Jurkat, Clone E6-1 (cell line): ENCODE data around the gene ZNF575. TPM values are rescaled to one million over a fixed set of nuclear protein-coding genes. Genes with fewer than 3 reads are reported as not detected.
A peak's percentile ranks its signal among the peaks of the same experiment; 100 is the strongest.

ENCODE experiments used
- DNase-seq: peaks from one replicate; pipeline ENCODE4 v3.0.0-alpha.2; 2011; ENCODE audit warnings: low read depth, low spot score
- H3K4me3 ChIP-seq: 2 replicates; pipeline ENCODE4 v1.5.1; 2011; ENCODE audit warnings: mild to moderate bottlenecking, low read length, control low read depth, moderate library complexity
- polyA plus RNA-seq: library from polyadenylated mRNA; unstranded; fragments of >200 nt; gene quantifications from one replicate; pipeline ENCODE4 v1.2.1, GENCODE V29; 2012; ENCODE audit warnings: missing spikeins; ENCODE audit not compliant: insufficient read length, insufficient read depth

Gene ZNF575, protein sequence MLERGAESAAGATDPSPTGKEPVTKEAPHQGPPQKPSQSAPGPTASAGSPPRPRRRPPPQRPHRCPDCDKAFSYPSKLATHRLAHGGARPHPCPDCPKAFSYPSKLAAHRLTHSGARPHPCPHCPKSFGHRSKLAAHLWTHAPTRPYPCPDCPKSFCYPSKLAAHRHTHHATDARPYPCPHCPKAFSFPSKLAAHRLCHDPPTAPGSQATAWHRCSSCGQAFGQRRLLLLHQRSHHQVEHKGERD
- polyA plus RNA-seq: 8.7 TPM

DNA sequence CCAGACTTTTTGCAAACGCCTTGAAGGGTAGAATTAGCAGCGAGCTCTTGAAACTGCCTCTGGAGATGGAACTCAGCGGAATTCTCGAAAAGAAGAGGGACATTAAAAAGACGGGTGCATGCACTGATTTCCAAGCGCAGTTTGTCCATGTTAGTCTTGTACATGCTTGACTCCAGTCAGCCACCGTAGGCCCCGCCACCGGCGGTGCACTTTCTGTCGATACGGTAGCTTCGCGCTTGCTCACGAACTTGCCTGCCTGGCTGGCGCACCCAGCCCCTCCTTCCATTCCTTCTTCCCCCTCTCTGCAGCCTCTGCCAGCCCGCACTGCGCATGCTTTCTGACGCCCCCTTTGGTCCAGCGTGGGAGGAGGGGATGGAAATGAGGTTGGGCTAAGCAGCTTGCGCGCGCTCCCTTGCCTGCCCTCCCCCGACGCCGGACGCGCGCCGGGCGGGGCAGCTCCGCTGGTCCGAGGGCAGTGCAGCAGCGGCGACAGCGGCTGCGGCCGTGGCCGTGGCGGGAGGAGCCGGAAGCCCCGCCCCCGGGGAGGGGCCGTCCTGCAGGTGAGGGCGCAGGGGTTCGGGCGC lies at the start of gene ZNF575:
Gene ZNF575 (plus strand): TSS at position 227 of the 584 bp plus-strand sequence. CDS start 1,235 bp downstream, outside the sequence.
- peak; percentile 91 for DNase-seq
- peak within 1 kb of the TSS; percentile 72 for H3K4me3 ChIP-seq

DNA sequence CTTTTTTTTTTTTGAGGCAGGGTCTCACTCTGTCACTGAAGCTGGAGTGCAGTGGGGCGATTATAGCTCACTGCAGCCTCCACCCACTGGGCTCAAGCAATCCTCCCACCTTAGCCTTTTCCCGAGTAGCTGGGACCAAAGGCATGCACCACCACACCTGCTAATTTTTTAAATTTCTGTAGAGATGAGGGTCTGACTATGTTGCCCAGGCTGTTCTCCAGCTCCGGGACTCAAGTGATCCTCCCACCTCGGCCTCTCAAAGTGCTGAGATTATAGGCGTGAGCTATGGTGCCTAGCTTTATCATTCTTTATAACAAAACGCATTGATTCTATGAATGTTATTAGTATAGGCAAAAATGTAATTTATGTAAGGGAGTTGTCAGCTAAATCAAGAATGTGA lies 49.7 kb upstream of the ZNF575 start:
- no peak for DNase-seq
- no peak overlapping the region for H3K4me3 ChIP-seq

DNA sequence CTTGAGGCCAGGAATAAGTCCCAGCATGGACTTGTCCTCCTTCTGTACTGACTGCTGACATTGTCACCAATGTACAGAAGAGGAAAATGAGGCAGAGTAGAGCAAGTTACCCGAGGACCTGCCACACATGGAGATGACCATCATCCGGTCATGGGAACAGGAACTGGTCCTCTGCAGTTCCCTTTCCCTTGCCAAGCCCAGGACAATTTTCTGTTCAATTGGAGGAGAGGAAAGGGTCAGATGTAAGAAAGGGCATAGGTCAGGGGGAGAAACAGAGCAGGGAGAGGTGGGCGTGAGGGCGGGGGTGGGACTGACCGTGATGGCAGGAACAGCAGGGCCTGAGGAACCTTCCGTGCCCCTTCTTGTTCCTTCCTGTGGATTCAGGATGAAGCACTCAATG lies 47.0 kb upstream of the ZNF575 start:
- no peak overlapping the region for H3K4me3 ChIP-seq
- DNase-seq: no peak

DNA sequence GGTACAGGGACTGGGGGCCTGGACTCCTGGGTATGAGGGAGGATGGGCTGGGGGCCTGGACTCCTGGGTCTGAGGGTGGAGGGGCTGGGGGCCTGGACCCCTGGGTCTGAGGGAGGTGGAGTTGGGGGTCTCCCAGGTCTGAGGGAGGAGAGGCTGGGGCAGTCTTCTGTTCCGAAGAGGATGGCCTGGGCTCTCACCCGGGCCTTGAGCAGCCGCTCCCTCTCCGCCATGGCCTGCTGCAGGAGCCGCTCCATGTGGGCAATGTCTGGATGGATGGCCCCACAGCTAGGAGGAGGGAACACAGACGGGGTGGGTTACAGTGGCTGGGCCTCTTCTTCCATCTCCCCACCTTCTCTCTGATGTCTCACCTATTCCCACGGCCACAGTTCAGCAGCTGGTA lies 46.6 kb upstream of the ZNF575 start:
- no peak overlapping the region for H3K4me3 ChIP-seq
- DNase-seq: no peak

DNA sequence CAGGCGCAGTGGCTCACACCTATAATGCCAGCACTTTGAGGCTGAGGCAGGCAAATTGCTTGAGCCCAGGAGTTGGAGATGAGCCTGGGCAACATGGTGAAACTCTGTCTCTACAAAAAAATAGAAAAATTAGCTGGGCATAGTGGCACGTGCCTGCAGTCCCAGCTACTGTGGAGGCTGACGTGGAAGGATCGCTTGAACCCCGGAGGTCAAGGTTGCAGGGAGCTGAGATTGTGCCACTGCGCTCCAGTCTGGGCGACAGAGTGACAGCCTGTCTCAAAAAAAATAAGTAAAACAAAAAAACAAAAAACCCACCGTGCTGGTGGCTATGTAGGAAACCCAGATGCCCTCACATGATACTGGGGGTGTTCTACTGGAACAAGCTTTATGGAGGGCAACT lies 44.8 kb upstream of the ZNF575 start:
- no peak overlapping the region for H3K4me3 ChIP-seq
- DNase-seq: no peak

DNA sequence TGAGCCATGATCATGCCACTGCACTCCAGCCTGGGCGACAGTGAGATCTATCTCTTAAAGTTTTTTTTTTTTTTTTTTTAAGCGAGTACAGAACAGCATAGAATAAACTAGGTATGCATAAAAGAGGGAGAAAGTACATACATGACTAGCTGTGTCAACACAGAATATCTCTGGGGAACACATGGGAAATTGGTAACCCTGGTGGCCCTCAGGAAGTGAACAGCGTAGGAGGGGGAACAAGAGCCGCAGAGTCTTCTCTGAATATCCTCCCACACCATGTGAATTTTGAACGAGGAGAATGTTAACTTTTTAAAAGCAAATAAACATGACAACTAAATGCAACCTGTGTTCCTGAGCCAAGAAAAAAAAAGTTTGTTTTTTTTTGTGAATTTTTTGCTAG lies 43.7 kb upstream of the ZNF575 start:
- DNase-seq: no peak

DNA sequence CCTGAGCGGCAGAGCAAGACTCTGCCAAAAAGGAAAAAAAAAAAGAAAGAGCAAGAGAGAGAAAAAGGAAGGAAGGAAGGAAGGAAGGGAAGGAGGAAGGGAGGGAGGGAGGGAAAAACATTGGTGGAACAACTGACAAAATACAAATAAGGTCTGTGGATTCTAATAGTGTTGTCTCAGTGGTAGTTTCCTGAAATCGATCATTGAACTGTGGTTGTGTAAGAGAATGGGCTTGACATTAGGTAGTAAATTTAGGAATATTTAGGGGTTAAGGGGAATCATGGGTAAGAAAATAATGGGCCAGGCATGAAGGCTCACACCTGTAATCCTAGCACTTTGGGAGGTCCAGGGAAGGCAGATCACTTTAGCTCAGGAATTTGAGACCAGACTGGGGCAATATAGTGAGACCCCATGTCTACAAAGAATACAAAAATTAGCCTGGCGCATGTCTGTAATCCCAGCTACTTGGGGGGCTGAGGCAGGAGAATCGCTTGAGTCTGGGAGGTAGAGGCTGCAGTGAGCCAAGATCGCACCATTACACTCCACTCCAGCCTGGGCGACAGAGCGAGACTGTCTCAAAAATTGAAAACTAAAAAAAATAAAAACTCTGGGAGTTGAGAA lies 42.9 kb upstream of the ZNF575 start:
- DNase-seq: no peak
- no peak overlapping the region for H3K4me3 ChIP-seq

More for the DNA sequence above, 43.7 kb upstream of the ZNF575 start:
- no peak overlapping the region for H3K4me3 ChIP-seq

DNA sequence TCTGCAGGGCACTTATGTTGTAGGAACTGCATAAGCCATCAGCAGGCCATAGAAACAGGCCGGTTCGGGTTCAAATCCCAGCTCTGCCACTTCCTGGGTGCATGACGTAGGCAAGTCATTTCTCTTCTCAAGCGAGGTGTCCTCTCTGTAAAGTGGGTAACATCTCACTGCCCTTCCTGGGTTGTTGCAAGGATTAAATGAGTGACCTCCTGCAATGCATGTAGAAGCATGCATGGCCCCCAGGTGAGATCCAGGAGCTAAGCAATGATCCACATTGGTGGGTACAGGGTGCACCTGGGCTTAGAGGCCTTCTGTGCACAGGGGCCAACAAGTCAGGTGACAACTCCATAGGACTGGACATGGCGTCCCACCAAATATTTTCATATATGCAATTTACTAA lies 42.2 kb upstream of the ZNF575 start:
- no peak for DNase-seq
- no peak overlapping the region for H3K4me3 ChIP-seq

DNA sequence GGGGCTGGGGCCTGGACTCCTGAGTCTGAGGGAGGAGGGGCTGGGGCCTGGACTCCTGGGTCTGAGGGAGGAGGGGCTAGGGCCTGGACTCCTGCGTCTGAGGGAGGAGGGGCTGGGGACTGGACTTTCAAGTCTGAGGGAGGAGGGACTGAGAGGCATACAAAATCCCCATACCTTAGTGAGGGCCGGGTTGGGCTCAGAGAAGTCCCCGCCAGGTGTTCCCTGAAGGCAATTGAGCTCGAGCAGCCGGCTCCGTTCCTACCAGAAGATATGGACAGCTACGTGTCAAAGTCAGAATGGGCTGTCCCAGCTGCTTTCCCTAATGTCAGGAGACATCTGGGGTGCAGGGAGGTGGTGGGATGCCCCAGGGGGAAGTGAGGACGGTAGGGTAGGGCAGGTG lies 37.9 kb upstream of the ZNF575 start:
- H3K4me3 ChIP-seq: no peak overlapping the region
- DNase-seq: no peak

DNA sequence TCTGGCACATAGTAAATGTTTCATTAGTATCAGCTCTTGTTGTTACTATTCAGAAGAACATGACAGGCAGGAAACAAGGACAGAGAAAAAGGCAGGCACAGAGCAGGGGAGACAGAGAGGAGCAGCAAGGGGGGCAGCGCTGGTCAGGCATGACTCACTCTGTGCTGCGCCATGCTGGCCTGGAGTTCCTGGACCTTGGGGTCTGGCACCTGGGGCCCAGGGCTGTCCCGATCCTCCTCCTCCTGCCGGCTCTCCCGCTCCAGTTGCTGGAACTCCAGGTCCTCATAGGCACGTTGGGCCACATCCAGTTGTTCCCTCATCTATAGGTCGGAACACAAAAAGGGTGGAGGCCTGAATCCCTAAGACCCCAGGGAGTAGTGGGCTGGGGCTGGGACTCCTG lies 36.0 kb upstream of the ZNF575 start:
- no peak overlapping the region for H3K4me3 ChIP-seq
- DNase-seq: no peak

DNA sequence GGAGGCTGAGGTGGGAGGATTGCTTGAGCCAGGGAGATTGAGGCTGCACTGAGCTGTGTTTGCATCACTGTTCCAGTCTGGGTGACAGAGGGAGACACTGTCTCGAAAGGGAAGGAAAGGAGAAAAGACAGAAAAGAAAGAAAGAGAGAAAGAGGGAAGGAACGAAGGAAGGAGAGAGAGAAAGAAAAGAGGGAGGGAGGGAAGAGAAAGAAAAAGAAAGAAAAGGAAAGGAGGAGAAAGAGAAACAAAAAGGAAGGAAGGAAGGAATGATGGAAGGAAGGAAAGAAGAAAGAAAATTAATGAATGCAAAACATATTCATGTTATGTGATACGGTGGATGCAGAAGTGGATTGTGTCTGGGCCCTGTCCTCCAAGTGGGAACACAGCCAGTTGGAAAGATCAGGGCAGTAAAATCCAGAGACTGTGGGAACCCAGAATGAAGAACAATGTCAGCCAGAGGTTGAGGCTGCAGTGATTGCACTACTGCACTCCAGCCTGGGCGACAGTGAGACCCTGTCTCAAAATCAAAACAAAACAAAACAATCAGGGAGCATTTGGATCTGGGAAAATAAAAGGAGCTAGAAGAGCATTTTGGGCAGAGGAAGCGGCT lies 34.6 kb upstream of the ZNF575 start:
- DNase-seq: no peak
- no peak overlapping the region for H3K4me3 ChIP-seq

DNA sequence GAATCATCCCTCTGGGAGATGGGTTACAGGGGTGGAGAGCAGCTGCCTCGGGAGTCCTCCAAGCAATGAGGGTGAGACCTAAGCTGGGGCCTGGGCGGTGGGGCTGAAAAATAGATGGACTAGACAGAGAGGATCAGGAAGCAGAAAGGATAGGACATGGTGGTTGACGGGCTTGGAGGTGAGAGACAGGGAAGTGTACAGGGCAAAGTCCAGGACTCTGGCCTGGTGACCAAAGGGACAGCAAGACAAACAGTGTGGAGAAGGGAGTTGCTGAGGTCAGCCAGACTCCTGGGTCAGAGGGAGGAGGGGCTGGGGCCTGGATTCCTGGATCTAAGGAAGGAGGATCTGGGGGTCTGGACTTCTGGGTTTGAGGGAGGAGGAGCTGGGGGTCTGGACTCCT lies 33.9 kb upstream of the ZNF575 start:
- DNase-seq: no peak
- no peak overlapping the region for H3K4me3 ChIP-seq

DNA sequence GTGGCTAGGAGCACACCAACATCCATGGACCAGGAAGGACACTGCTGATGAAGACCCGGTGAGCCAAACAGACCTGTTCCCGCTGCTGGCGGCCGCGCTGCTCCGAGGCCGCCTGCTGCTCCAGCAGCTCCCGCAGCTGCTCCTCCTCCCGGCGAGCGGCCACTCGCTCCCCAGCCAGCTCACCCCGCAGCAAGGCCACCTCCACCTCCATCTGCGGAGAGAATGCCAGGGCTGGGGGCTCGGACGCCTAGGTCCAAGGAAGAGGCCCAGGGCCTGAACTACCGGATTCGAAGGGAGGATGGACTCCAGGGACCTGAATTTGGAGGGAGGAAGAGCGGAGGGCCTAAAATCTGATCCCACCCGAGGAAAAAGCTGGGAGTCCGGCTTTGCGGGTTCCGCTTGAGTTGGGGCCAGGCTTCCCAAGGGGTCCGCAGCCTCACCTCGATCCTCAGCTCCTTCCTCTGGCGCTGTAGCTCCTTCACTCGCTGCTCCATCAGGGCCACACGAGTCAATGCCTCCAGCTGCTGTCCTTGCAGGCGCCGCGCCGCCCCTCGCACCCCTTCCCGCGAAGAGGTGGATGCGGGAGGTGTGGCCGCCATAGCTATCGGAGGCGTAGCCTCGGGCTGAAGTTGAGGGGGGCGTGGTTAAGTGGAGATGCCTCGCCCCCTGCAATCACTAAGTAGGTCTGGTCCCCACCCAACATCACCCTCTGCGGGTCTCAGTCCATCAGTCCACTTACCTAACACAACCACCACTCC lies 31.1 kb upstream of the ZNF575 start:
- H3K4me3 ChIP-seq: no peak overlapping the region
- DNase-seq: no peak

DNA sequence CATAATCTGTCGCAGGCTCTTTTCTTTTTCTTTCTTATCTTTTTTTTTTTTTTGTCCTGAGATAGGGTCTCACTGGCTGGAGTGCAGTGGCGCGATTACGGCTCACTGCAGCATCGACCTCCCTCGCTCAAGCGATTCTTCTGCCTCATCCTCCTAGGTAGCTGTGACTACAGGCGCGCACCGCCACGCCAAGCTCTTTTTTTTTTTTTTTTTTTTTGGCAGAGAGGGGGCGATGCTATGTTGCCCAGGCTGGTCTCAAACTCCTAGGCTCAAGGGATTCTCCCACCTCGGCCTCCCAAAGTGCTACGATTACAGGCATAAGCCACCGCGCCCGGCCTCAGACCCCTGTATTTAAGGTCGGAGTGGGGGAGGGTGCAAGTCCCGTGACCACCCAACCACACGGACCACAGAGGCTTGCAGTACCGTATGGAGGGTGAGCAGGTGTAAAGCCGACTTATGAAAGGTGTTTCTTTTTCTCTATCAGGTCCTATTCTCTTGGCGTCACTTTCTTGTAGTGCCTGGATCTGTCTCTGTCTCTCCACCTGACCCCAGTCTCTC lies 30.5 kb upstream of the ZNF575 start:
- H3K4me3 ChIP-seq: no peak overlapping the region
- no peak for DNase-seq

DNA sequence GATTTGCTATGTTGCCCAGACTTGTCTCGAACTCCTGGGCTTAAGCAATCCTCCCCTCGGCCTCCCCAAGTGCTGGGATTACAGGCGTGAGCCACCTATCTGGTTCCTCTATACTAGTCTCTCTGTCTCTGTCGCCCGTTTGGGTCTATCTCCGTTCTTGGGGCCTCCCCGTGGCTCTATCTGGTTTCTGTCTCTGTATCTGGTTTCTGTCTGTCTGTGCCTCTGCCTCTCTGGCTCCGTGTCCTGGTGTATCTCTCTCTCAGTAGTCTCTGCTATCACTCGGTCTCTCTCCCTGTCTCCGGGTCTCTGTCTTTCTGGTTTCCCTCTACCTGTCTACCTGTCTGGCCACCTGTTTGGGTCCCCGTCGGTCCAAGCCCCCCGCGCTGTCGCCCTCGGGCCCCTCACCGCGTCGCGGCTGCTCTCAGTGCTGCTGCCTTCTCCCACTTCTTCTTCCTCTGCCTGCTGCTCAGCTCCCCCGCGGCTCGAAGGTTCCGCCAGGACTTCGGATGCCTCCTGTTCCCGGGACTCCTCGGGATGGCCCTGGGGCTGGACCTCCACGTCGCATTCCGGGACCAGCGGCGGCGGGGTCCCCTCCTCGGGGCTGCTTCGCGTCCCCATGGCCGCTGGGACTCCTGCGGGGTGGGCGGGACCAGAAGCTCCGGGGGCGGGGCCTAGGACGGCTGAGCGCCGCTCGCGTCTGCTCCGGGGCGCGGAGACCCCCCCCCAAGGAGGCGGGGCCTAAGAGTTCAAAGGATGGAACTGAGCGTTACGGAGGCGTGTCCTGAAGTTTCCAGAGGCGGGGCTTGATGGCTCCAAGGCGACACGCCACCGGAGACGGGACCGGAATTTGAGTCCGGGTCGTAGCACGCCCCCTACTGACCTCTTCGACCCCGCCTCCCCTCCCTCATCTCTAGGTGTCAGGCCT lies 29.2 kb upstream of the ZNF575 start:
- DNase-seq: peak; percentile 92
- H3K4me3 ChIP-seq: peak overlapping the region; percentile 82

DNA sequence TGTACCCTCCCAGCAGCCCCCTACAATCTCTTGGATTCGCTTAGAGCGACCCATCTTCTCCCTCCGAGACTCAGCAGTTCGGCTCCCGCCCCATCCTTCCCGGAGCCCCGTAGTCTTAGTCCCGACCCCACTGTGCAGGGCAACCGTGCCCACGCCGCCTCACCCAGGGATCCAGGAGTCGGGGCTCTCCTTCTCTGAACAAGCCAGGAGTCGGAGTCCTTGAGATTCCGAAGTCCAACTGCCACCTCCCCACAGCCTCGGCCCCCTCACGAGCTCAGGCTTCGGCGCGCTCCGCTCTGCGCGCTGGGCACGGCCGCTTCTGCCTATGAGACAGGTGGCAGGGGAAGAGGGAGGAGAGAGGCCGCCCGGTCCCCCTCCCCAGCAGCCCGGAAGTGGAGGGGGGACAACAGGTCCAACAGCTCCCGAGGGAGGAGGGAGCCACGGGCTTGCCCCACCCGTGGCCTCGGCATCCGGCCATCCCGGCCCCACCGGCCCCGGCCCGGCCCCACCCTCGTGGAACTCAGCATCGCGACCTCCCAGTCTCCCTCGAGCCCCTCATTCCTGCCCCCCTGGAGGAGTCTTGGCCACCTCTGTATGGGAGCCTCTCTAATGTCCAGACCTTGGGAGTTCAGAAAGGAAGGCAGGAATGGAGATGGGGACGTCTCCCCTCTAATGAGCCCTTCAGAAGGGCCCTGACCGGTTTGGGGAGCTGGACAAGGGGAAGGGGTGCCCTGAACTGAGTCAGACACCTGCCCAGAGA lies 28.4 kb upstream of the ZNF575 start, which contains the start of gene PHLDB3:
Gene PHLDB3 (minus strand): TSS at position 321 of the 760 bp plus-strand sequence. CDS start 628 bp downstream, outside the sequence.
- peak within 1 kb of the TSS; percentile 82 for H3K4me3 ChIP-seq
- DNase-seq: no peak

DNA sequence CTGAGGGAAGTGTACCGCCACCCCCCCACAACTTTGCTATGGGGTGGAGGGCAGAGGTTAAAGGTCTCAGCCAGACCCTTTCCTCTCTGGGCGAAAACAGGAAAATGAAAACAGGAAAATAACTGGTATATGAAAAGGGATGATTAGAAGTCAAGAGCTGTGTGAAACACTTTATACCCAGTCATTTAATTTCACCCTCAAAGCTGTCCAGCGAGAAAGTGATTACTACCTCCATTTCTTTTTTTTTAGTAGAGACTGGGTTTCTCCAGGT lies 27.9 kb upstream of the ZNF575 start:
- no peak overlapping the region for H3K4me3 ChIP-seq

DNA sequence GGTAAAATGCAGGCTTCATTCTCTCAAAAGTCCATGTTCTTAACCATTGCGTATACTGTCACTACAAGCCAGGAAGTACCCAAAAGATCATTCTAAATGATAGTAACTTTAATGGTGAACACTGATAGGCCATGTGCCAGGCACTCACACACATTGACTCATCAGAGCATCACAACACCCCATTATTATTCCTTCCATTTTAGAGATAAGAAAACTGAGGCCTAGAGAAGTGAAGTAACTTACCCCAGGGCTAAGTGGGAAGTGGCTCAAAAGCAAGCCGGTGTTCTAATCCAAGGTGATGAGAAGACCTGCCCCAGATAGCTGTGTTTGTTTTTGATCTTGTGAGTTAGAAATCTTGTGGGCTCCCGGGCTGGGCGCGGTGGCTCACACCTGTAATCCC lies 27.0 kb upstream of the ZNF575 start:
- no peak overlapping the region for H3K4me3 ChIP-seq

More for the DNA sequence above, 27.9 kb upstream of the ZNF575 start:
- no peak for DNase-seq

More for the DNA sequence above, 27.0 kb upstream of the ZNF575 start:
- DNase-seq: no peak
